B cell (primary cell): ENCODE results near the gene BBC3. TPM values are rescaled to one million over a fixed set of nuclear protein-coding genes. Genes with fewer than 3 reads are reported as not detected.

ENCODE experiments used
- ATAC-seq: fragments of 200-7000 bp; cut with Tn5 transposase; one replicate; pipeline ENCODE4 v1.10.0; 2021; ENCODE audit warnings: low read depth, mild to moderate bottlenecking, moderate number of reproducible peaks, moderate library complexity
- CTCF ChIA-PET: fragments of 350-600 bp; sonication (Branson Sonifier 250); formaldehyde crosslinking; loops from one replicate; lab custom pipeline; 2021; ENCODE audit warnings: antibody characterized with exemption, inconsistent platforms; lab: Charles Lee
- POLR2A ChIA-PET: fragments of 350-600 bp; sonication (Branson Sonifier 250); formaldehyde crosslinking; loops from one replicate; lab custom pipeline; 2021; ENCODE audit warnings: antibody characterized with exemption; lab: Charles Lee
- DNase-seq: peaks from one replicate; pipeline ENCODE4 v3.0.0; 2013
- H2AFZ ChIP-seq: 2 replicates; pipeline ENCODE4 v1.6.1; 2012; ENCODE audit warnings: mild to moderate bottlenecking, low read depth, low read length; ENCODE audit not compliant: insufficient read depth, poor library complexity, severe bottlenecking
- H3K27ac ChIP-seq, 2 donors: 1 replicate in 1 of 2; 2 replicates in 1 of 2; pipeline ENCODE4 v1.5.1; 2012 to 2013; ENCODE audit warnings: low read length in 2 of 2, mild to moderate bottlenecking in 2 of 2, moderate library complexity in 1 of 2
- H3K27me3 ChIP-seq, 4 experiments: fragments of 200-600 bp in 1 of 4; sonication (generic) in 1 of 4; replicated peaks in 1 of 4; 1 replicate in 2 of 4; 2 replicates in 2 of 4; pipeline versions ENCODE4 v1.6.1 to v1.7.0; 2013 to 2016; ENCODE audit warnings: low read length in 3 of 4, mild to moderate bottlenecking in 2 of 4, mixed read lengths in 1 of 4, moderate library complexity in 1 of 4; ENCODE audit not compliant: insufficient read depth in 4 of 4, control insufficient read depth in 3 of 4; ENCODE audit errors: control extremely low read depth in 1 of 4
- H3K36me3 ChIP-seq, 2 experiments: replicated peaks in 1 of 2; 1 replicate in 1 of 2; 2 replicates in 1 of 2; pipeline versions ENCODE4 v1.6.1 to v1.7.1; 2013; ENCODE audit warnings: low read length in 1 of 2; ENCODE audit not compliant: insufficient read depth in 2 of 2, control insufficient read depth in 1 of 2; ENCODE audit errors: control extremely low read depth in 1 of 2, extremely low read depth in 1 of 2
- H3K4me1 ChIP-seq, 2 donors: fragments of 200-600 bp in 1 of 2; sonication (generic) in 1 of 2; 1 replicate in 1 of 2; 2 replicates in 1 of 2; pipeline versions ENCODE4 v1.5.1 to v1.6.1; 2013 to 2017; ENCODE audit warnings: low read length in 2 of 2; ENCODE audit not compliant: control insufficient read depth in 2 of 2, insufficient read depth in 2 of 2
- H3K4me2 ChIP-seq: replicated peaks from 2 replicates; pipeline ENCODE3; 2012; ENCODE audit warnings: mild to moderate bottlenecking, low read depth, low read length; ENCODE audit not compliant: poor library complexity, severe bottlenecking
- H3K4me3 ChIP-seq, 5 experiments: fragments of 200-600 bp in 1 of 5; sonication (generic) in 1 of 5; 1 replicate in 3 of 5; 2 replicates in 2 of 5; pipeline versions ENCODE4 v1.5.1 to v1.7.0; 2011 to 2016; ENCODE audit warnings: low read length in 4 of 5, mild to moderate bottlenecking in 4 of 5, low read depth in 2 of 5, control low read depth in 1 of 5, moderate library complexity in 1 of 5; ENCODE audit not compliant: insufficient read depth in 1 of 5; ENCODE audit errors: control extremely low read depth in 1 of 5, extremely low read depth in 1 of 5
- H3K79me2 ChIP-seq: fragments of 200-600 bp; sonication (generic); one replicate; pipeline ENCODE4 v1.6.0; 2016; ENCODE audit warnings: low read length; ENCODE audit not compliant: control insufficient read depth, insufficient read depth
- H3K9ac ChIP-seq: fragments of 200-600 bp; sonication (generic); 2 replicates; pipeline ENCODE4 v1.6.1; 2017; ENCODE audit warnings: mild to moderate bottlenecking, low read length, moderate library complexity
- H3K9me3 ChIP-seq, 3 donors: one replicate each; pipeline versions ENCODE4 v1.6.1 to v1.7.1; 2013; ENCODE audit warnings: low read length in 2 of 3; ENCODE audit not compliant: control insufficient read depth in 2 of 3, insufficient read depth in 1 of 3; ENCODE audit errors: control extremely low read depth in 1 of 3
- H4K20me1 ChIP-seq: 2 replicates; pipeline ENCODE4 v1.6.0; 2012; ENCODE audit warnings: mild to moderate bottlenecking, low read length; ENCODE audit not compliant: insufficient read depth, control insufficient read depth, poor library complexity, severe bottlenecking
- H3K27ac Mint-ChIP-seq: one replicate; pipeline ENCODE4 v1.8.0; 2021; ENCODE audit warnings: mixed read lengths
- H3K27me3 Mint-ChIP-seq: one replicate; pipeline ENCODE4 v1.8.0; 2021; ENCODE audit warnings: mixed read lengths
- H3K4me1 Mint-ChIP-seq: one replicate; pipeline ENCODE4 v1.8.0; 2021; ENCODE audit warnings: mixed read lengths
- H3K4me3 Mint-ChIP-seq: one replicate; pipeline ENCODE4 v1.8.0; 2021; ENCODE audit warnings: mixed read lengths
- H3K9me3 Mint-ChIP-seq: one replicate; pipeline ENCODE4 v1.8.0; 2022; ENCODE audit warnings: mixed read lengths; ENCODE audit not compliant: insufficient read depth
- EZH2 ChIP-seq: IDR thresholded peaks from 2 replicates; pipeline ENCODE4 v1.6.1; 2012; ENCODE audit warnings: borderline replicate concordance, low read depth, mild to moderate bottlenecking, moderate library complexity, low read length; ENCODE audit not compliant: insufficient read depth, poor library complexity, severe bottlenecking
- whole genome bisulfite sequencing: methylation state at CpG from one replicate; pipeline ENCODE4 v1.1.5; 2013; ENCODE audit warnings: missing lambda C conversion rate; ENCODE audit not compliant: insufficient coverage; 5-methylcytosine and 5-hydroxymethylcytosine counted together
- intact Hi-C: fragments of 100-400 bp; cut with micrococcal nuclease; formaldehyde crosslinking; loops from one replicate; pipeline ENCODE4 v1.10.0; 2022
- polyA plus RNA-seq: library from polyadenylated mRNA; depleted of rRNA; stranded (reverse); fragments of >200 nt; gene quantifications from 2 replicates; pipeline ENCODE4 v1.2.3, GENCODE V29; 2012
- total RNA-seq, 2 donors: library from RNA; stranded (reverse); fragments of 120-200 nt in 1 of 2; gene quantifications; 1 replicate in 1 of 2; 2 replicates in 1 of 2; pipeline versions ENCODE4 v1.2.3 to v1.2.4, GENCODE V29; 2013 to 2022
- TF ChIP-seq, protein P1 (sequence below): fragments of 200-600 bp; IDR thresholded peaks from one replicate; pipeline ENCODE4 v1.8.0; 2022; ENCODE audit warnings: antibody characterized with exemption, mild to moderate bottlenecking

The BBC3 gene
- total and polyA plus RNA-seq, 2 donors (not counting 1 experiment from before 2014, with no cell fraction given), result 10.2 to 17.8 TPM

DNA sequence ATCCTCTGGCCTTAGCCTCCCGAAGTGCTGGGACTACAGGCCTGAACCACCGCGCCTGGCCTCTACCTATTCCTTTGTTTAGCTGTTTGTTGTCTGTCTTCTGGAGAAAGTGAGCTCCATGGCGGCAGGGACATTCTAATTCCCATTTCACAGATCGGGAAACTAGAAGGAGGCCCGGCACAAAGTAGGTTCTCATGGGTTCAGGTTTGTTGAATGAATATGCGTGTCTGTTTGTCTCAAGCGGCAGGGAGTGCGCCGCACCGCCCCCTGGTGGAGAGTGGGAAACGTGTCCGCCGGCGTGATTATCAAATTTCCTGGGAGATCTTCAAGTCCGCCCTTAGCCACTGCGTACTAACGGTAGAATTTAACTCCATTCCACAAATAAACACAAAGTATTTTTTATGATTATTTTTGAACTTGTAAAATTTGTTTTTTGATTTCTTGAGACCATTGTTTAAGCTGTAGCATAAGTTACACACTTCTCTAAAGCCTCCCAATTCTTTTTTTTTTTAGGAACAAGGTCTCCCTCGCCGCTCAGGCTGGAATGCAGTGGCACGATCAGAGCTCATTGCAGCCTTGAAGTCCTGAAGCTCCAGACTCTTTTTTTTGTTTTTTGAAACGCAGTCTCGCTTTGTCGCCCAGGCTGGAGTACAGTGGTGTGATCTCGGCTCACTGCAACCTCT is 16.4 kb upstream of the BBC3 start:
- Mint-ChIP-seq H3K27ac (no peak overlapping the region), H3K4me3 (no peak overlapping the region), H3K27me3 (peaks cover 17% of the 10 kb centered on the region), H3K4me1 (peaks cover 20% of the 10 kb centered on the region), H3K9me3 (no peaks in the 10 kb centered on the region)
- peaks cover 0 to 25% (median 5%) of the 10 kb centered on the region in 4 experiments for H3K27me3 ChIP-seq
- H3K4me2 ChIP-seq, result no peak overlapping the region
- no peak overlapping the region for H2AFZ ChIP-seq
- H3K27ac ChIP-seq, result no peak overlapping the region
- H3K36me3 ChIP-seq, result no peaks in the 10 kb centered on the region
- 49% methylated on average over 14 of the region's 25 CpGs for WGBS
- intact Hi-C loops, result loop anchor here (1.0 kb wide), 1 partner anchor 98 kb away; no protein-coding TSS in a partner anchor
- CTCF ChIA-PET, result interaction anchor here (0.6 to 10.2 kb wide), 22 partner anchors 8 to 1611 kb away, joined by 3 to 557 read pairs (median 4); partner anchors contain the start of genes BBC3, CCDC9 and SAE1
- no peak for TF ChIP-seq EZH2
- TF ChIP-seq, protein P1, sequence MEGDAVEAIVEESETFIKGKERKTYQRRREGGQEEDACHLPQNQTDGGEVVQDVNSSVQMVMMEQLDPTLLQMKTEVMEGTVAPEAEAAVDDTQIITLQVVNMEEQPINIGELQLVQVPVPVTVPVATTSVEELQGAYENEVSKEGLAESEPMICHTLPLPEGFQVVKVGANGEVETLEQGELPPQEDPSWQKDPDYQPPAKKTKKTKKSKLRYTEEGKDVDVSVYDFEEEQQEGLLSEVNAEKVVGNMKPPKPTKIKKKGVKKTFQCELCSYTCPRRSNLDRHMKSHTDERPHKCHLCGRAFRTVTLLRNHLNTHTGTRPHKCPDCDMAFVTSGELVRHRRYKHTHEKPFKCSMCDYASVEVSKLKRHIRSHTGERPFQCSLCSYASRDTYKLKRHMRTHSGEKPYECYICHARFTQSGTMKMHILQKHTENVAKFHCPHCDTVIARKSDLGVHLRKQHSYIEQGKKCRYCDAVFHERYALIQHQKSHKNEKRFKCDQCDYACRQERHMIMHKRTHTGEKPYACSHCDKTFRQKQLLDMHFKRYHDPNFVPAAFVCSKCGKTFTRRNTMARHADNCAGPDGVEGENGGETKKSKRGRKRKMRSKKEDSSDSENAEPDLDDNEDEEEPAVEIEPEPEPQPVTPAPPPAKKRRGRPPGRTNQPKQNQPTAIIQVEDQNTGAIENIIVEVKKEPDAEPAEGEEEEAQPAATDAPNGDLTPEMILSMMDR, result peak; percentile 92
- DNase-seq, result peak; percentile 81
- H3K9ac ChIP-seq, result no peak overlapping the region
- H3K4me3 ChIP-seq, result no peak overlapping the region
- peak; percentile 18 for ATAC-seq
- peaks cover 18 to 23% of the 10 kb centered on the region in 2 donors for H3K4me1 ChIP-seq
- H3K9me3 ChIP-seq, result peaks cover 0 to 12% (median 0%) of the 10 kb centered on the region in 3 donors
- no peaks in the 10 kb centered on the region for H3K79me2 ChIP-seq
- no peaks in the 10 kb centered on the region for H4K20me1 ChIP-seq
- POLR2A ChIA-PET, result interaction anchor here (0.6 to 0.9 kb wide), 3 partner anchors 37 to 145 kb away, joined by 3 to 4 read pairs (median 3); no protein-coding TSS in a partner anchor
